NCI-H526 (cell line): ENCODE data around the gene TFB2M.

Experiments
- DNase-seq, 2 experiments: peaks; one replicate each; lab custom pipeline; 2025; lab: John Stamatoyannopoulos, UW

The TFB2M gene

DNA sequence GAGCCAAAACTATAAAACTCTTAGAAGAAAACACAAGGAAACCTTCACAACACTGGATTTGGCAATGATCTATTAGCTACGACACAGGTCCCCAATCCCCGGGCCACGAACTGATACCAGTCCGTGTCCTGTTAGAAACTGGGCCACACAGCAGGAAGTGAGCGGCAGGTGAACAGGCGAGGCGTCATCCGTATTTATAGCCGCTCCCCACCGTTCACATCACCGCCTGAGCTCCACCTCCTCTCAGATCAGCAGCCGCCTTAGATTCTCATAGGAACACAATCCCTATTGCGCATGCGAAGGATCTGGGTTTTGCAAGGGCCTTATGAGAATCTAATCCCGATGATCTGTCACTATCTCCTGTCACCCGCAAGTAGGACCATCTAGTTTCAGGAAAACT, 11.9 kb downstream of the TFB2M start:
- no peak for DNase-seq

DNA sequence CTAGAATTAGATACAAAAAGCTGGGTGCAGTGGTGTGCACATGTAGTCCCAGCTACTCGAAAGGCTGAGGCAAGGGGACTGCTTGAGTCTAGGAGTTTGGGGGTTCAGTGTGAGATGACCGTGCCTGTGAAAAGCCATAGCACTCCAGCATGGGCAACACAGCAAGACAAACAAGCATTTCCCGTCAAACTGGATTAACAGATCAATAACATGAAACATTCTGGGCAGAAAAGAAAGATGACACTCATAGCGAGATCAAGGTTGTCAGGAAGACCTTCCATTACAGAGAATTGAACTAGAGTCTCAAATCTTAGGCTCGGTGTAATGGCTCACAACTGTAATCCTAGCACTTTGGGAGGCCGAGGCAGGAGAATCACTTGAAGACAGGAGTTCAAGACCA, 14.0 kb downstream of the TFB2M start:
- DNase-seq, result no peak

DNA sequence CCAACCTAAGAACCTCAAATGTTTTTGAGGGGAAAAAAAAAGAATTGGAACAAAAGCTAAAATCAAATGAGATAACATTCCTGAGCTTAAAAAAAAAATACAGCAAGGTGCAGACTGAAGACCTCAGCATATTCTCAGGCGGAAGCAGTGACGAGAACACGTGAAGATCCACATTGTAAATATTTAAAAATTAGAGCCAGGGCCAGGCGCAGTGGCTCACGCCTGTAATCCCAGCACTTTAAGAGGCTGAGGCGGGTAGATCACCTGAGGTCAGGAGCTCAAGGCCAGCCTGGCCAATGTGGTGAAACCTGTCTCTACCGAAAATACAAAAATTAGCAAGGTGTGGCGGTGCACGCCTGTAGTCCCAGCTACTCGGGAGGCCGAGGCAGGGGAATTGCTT, 15.7 kb downstream of the TFB2M start:
- DNase-seq, result no peak

DNA sequence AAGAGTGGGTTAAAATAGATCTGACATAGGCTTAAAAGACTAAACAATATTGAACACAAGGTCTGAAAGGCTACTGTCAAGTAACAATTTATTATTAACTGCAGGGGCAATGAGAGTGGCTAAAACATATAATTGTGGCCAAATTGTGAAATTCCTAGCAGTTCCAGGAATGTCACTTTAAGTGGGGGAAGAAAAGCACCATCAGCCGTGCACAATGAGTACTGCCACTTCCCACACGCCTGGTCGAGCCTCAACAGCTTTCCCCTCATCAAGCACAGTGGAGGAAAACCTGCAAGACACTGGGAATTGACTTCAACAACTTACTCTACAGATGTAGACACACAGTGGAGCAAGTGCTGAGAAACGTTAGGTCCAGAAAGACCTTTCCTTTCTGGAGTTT, 16.4 kb downstream of the TFB2M start:
- DNase-seq, result no peak

DNA sequence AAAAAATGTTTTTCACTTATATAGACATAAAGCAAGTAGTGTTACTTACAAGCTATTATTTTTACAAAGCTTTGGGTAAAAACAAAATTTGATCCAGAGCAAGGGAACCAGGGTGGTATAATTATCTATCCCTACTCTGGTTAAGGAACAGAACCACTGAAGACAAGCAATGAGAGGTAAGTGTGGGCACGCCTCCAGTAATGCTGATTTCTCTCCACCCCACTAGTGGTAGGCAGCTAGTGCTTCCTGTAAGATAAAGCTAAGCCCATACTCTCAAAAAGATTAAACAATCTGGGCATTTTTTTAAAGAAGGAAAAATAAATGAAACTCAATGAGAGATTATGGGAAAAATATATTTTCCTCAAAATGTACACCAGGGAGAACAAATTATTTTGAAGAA, 22.1 kb downstream of the TFB2M start:
- DNase-seq, result no peak

DNA sequence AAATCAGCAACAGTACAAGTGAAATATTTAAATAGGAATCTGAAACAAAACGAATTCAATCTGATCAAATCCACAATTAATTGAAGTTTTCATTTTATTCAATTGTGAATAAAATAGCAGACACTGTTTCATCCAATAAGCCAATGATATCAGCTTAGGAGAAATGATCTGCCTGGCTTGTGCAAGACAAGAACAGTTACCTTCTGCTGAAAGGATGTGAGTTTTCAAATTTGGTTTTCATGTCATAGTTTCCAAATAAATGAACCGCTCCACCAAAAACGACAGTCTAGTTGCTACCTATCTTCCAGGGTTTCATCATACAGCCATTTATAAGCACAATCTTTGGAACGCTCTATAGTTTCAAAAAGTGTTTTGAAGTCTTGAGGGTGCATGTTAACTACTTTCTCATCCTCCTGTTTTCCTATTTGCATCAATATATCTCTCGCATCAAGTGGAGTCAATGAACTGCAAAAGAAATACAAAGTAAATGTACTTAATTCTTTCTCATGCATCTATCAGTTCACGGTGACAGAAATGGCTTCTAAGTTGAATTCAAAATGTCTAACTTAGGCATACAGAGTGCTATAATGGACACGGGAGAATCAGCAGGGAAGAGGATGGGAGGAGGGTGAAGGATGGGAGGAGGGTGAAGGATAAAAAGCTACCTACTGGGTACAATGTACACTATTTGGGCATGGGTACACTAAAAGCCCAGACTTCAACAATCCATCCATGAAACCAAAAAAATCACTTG, 25.1 kb downstream of the TFB2M start:
- no peak for DNase-seq

DNA sequence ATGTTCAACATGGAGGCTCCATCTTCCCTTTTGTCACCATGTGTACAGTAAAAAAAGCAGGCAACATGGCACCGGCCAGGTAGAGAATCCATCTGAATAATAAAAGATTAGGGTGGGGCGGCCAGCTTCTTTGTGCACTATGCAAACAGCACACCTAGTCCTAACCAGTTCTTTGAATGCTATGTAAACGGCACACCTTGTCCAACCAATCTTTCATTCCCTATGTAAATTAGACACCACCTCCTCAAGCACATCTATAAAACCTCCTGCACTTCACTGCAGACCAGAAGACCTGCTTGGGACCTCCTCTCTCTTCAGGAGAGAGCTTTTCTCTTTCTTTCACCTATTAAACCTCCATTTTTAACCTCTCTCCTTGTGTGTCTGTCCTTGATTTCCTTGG, 28.2 kb downstream of the TFB2M start:
- DNase-seq, result peak; percentile 1 to 42

DNA sequence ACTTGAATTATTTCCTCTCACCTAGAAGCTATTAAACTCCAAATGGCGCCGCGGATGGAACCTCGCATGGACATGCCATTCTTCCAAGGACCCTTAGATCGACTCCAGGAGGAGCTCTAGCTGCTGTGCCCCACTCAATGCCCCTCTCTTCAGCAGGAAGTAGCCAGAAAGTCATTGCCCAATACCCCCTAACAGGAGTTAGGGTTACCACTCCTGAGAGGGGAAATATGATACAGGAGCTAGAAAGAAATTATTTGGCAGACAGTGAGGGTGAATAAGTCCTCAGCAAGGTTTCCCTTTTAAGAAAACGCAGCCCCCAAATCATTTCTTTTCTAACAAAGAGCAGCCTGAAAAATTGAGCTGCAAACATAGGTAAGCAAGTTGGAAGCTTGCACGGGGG, 28.6 kb downstream of the TFB2M start:
- no peak for DNase-seq

DNA sequence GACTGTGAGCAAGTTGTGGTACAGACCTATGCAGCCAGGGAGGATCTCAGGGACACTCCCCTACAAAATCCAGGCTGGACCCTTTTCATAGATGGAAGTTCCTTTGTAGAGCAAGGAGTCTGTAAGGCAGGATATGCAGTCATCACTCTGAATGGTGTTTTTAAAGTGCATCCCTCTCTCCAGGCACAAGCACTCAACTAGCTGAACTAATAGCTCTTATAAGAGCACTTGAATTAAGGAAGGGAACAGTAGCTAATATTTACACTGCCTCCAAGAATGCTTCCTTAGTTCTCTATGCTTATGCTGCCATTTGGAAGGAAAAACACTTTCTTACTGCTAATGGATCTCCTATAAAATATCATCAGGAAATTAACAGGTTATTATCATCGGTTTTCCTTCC, 31.9 kb downstream of the TFB2M start:
- no peak for DNase-seq

DNA sequence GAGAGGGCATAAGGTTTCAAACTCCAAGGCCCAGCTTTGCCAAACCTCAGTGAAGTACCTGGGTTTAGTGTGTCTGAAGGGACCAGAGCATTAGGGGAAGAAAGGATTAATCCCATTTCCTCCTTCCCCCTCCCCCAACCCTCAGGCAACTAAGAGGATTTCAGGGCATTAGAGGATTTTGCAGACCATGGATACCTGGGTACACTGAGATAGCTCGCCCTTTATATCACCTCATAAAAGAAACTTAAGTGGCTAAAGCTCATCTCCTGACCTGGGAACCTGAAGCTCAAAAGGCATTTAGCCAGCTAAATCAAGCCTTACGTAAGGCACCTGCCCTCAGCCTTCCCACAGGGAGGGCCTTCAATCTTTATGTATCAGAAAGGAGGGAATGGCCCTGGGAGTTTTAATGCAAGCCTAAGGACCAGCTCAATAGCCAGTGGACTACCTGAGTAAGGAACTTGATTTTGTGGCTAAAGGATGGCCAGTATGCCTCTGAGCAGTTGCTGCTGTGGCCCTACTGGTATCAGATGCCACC, 32.6 kb downstream of the TFB2M start:
- no peak for DNase-seq

DNA sequence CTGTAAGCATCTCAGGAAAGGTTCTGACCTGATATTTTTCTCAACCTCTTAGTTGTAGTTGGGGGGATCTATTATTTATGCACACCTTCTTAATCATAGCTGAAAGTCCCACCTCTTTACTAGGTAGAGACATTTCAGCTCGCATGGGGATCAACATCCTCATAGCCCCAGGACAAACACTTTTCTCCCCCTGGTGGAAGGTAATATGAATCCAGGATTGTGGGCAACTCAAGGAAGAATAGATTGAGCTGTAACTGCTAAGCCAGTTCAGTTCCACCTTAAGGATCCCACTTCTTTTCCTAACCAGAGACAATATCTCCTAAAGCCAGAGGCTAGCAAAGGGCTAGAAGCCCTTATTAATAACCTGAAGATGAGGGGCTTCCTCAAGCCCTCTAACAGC, 33.5 kb downstream of the TFB2M start:
- DNase-seq, result no peak

DNA sequence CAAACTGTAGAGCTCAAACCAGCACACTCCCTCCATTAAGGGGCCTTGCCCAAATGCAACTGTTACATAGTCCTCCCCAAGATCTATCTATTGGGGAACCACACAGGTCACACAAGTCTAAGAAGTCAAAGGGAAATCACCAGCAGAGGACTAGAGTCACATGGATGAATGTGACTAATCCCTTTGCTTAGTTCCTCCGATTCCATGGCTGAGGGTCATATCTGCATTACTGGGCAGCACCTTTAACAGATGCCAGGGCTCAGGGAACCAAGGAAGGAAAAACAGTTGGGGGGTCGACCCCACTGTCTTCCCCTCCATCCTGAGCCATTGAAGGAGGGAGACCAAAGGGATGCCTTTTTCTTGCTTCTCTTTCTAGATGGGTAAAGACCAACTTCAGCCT, 35.6 kb downstream of the TFB2M start:
- no peak for DNase-seq

DNA sequence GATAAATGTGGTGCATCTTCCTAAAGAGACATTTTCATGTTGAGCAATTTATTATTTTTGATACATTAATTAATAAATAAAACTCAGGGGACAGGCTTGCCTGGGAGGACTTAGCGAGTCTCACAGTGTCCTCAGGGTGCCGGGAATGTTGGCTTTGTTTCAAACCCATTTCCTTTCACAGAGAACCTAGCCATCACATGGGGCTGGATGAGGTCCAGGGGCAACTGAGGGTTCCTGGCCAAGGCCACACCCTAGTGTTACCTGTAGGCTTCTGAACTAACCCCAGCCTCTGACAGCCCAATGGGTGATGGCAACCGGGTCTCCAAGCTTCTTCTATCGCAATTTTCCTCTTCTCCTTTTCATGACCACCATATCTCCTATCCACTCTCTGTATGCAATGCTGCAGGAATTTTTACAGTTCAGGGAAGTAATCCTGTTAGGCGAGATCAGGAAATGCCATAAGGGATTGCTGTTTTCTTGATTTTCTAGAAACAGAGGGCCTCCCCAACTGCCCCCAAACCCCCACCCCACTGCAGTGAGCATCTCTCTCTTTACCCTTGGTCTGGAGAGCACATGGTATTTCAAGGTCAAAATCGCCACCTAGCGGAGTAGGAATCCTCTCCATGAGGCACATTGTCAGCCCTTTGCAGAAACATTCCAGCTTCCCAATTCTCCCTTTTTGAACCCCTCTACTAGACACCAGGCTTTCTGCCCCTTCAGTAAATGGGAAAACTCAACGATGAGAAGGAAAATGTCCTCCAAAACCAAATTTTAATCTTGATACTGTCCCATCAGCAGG, 36.9 kb downstream of the TFB2M start:
- DNase-seq, result no peak

DNA sequence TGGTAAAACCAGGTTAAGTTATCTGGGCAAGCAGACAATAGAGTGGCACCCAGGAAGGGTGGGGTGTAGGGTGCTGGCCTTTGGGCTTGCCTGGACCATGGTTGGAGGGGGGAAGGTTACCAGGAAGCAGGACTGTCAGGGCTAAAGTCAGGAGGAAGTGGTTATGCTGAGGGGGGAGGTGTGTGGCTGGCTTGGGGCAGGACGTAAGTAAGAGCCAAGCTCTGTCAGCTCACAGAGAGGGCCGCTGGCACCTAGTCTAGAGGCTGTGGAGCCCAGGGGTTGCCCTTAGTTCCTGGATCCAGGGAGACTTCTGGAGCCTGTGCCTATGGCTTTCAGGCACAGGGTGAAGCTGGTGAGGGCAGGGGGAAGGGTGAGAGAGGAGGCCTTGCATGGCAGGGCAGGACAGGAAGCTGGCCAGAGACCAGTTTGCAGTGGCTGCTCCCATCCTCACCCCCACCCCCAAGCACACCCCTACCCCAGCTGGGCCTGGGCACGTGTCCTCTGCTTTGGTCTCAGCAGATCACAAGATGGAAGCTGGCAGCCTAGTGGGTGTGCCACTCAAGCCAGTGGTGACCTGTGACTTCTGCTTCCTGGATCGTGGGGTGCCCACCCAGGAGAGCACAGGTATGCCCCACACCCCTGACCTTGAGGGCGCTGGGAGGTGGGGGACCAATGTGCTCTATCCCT, 38.5 kb downstream of the TFB2M start:
- no peak for DNase-seq

DNA sequence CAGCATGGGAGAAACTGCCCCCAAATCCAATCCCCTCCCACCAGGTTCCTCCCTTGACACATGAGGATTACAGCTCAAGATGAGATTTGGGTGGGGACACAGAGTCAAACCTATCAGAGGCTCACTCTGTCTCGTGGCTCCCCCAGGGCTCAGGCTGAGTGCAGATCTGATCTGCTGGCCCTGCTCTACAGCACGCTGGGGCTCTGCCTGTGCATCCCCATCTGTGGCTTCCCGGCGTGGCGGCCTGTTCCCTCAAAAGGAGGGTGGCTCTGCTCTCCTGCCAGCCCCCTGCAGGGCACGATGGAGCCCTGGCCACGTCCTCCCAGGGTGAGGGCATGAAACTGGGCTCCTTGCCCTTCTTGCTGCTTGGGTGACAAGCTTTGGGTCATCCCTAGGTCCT, 39.1 kb downstream of the TFB2M start:
- DNase-seq, result no peak

DNA sequence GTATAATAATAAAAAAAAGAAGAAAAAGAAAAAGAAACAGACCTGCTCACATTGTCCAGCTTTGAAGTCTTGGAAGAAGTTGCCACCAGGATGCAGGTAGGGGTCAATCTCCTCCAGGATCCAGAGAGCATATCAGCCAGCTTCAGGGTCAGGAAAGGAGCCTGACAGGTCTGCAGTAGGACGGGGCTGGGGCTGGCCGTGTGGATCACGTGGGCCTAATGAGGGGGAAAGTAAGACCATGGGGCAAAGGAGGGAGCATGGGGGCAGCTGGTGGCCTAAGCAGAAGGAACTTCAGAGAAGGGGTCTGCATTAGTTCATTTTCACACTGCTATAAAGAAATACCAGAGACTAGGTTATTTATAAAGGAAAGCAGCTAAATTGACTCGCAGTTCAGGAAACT, 39.7 kb downstream of the TFB2M start:
- no peak for DNase-seq

DNA sequence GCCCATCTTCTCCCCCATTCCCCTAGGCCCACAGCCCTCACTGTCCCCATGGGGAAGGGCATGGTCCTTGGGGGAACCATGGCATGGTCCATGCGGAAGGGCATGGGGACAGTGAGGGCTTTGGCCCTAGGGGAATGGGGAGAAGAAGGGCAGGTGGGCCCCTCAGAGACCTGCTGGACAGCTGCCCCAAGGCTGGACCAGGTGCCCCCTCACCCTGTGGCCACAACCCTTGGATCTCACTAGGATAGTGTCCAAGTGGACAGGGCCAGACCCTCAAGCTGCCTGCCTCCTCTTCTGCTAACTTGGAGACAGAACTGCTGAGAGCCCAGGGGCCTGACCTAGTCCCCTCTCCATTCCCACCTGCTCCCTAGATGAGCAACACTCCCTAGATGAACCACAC, 46.5 kb downstream of the TFB2M start:
- no peak for DNase-seq

DNA sequence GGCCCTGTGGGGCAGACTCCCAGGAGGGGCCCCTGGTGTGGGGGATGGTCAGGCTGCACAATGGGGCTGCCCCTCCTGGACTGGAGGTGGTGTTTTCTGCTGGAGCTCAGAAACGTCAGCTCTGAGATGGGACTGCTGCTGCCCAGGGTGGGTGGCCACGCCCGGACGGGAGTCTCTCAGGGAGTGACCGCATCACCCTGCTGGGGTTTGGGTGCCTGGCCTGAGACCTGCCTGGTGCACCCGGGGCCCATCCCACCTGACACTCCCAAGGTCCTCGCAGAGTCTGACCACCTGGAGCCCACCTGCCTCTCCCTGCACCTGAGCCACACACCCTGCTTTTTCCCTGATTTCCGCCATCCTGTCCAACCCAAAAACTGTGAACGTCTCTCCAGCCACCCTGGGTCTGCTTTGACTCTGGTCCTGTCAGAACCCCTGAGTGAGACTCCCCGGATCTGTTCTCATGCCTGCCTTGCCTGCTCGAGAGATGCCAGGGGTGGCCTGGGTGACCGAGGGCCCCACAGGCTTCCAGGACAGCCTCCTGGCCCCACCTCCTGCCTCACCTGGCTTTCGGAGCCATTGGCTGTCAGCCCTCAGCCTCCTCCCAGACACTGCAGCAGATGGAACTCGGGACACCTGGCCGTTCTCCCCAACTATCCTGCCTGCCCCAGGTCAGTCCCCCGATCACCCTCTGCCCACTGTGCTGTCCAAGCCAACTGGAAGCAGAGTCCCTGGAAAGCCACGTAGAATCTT, 47.4 kb downstream of the TFB2M start:
- DNase-seq, result no peak

DNA sequence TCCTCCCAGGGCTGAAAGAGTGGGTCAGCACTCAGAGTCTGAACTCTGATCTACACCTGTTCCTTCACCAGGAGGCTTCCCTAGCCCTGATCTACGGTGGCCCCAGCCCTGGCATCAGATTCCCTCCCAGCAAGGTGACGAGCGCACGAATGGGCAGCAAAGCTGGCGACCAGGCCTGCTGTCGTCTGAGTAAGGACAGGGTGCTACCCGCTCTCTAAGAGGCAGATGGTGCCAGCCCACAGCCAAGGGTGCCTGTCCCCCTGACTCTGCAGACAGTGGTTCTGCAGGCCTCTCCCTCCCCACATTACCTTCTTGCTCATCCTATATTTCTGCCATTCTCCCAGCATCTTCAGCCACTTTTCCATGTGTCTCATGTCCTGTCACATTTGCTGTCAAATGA, 48.7 kb downstream of the TFB2M start:
- DNase-seq, result no peak

DNA sequence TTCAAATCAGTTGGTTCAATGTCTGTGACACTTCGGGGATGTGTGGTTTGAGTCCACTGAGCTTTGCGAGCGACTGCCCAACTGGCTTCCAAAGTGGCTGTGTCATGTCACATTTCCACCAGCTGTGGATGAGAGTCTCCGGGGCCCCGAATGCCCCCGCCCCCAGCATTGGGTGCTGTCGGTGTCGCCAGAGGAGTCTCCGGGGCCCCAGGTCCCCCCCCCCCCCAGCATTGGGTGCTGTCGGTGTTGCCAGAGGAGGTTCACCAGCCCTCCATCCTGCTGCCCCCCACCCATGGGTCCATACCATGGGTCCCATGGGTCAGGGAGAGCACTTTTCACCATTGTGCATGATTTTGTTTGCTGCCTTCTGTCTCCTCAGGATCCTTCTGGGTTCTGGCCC, 49.9 kb downstream of the TFB2M start:
- no peak for DNase-seq

DNA sequence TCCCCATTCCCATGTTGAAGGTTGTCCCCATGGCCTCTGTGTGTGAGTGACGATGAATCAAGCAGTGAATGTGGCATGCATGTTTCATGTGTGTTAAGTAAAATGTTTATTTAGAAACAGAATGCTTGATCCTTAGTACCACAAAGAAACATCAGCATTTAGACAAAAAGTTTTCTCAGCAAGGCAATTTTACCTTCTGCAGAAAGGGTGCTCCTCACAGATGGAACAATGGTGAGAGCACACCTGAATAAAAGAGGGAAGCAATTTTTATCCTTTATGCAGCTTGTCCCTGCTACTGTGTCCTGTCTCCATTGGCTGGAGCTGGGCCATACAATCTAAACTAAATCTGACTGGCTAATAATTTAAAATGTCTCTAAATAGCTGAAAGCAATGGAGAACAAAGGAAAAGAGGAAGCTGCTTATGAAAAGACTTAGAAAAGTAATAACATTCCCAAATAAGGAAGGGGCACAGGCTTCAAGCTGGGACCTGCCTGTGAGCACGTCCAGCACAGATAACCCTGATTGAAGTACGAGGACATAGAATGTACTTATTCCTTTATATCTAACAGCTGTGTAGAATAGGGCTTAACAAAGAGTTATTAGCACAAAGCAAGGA, 50.6 kb downstream of the TFB2M start:
- no peak for DNase-seq
